GM12874 (cell line): ENCODE data around the gene TMEM144.

Experiments
- TF ChIP-seq, protein P1 (sequence below): IDR thresholded peaks from 2 replicates; pipeline ENCODE4 v1.5.1; 2011; ENCODE audit warnings: low read depth, mild to moderate bottlenecking, control low read depth, low read length, moderate library complexity; ENCODE audit not compliant: insufficient read depth

TMEM144 gene

DNA sequence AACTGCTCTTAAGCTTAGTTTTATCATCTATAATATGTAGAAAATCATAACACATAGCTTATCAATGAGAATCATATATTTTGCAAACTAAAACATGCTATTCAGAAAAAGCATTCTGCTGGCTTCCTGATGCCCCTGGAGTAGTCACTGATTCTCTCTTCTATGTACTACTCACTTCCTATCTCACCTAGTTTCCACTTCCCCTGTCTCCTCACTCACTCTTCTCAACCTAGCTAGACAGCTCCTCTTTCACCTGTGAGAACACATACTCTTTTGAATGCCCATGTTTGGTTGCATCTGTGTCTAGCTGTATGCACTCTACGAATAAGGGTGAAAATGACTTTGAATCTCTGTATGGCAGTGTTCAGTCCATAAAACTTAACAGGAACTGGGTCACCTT, 9.3 kb downstream of the TMEM144 start:
- TF ChIP-seq, protein P1, sequence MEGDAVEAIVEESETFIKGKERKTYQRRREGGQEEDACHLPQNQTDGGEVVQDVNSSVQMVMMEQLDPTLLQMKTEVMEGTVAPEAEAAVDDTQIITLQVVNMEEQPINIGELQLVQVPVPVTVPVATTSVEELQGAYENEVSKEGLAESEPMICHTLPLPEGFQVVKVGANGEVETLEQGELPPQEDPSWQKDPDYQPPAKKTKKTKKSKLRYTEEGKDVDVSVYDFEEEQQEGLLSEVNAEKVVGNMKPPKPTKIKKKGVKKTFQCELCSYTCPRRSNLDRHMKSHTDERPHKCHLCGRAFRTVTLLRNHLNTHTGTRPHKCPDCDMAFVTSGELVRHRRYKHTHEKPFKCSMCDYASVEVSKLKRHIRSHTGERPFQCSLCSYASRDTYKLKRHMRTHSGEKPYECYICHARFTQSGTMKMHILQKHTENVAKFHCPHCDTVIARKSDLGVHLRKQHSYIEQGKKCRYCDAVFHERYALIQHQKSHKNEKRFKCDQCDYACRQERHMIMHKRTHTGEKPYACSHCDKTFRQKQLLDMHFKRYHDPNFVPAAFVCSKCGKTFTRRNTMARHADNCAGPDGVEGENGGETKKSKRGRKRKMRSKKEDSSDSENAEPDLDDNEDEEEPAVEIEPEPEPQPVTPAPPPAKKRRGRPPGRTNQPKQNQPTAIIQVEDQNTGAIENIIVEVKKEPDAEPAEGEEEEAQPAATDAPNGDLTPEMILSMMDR = no peak

DNA sequence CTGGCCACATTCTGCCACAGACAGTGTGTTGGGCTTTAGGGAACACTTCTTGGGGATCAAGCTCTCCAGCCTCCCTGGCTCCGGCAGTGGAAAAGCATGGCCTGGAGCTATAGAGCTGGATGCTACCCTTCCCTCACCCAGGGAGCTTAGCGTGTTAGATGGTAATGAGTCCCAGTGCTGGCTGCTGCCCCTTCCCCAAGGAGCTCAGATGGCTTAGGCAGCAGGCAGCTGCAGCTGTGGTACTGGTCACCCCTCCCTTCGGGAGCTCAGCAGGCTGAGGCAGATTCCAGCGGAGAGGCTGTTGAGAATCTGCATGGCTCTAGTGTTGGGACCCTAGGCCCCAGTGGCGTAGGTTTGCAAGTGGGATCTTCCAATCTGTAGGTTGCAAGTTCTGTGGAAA, 19.5 kb downstream of the TMEM144 start:
- TF ChIP-seq, protein P1 = no peak

- TF ChIP-seq, protein P1 = no peak
Measured at GRCh38 chr4:158234671-158235070, 24.4 kb downstream of the TMEM144 start.

DNA sequence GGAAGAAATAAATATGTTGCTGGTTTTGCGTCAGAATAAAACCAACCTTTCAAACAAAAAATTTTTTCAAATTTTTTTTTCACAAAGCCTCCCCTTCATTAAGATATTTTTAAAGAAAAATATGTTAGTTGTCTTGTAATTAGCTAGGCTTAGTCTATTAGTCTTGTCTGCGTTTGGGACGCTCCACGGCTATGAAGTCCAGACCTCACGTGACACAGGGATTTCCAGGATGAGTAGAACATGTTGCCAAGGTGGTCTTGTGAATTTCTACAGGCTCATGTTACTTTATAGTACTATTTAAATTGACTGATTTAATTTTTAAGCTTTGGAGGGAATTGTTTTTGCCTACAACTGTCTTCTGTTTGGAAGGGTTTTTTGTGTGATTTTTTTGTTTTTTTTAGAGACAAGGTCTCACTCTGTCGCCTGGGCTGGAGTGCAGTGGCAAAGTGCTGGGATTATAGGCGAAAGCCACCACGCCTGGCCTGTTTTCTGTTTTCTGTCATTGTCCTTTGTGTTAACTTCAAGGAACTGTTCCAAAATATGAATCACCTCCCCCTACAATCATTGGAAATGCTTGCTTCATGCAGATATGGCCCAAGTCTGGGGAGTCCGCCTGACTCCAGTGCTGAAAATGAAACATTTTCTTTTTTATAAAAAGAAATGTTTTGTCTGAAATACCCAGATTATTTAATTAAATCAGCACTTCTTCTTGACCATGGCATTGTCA, 26.2 kb downstream of the TMEM144 start:
- TF ChIP-seq, protein P1 = no peak

- TF ChIP-seq, protein P1 = no peak
Measured at GRCh38 chr4:158238575-158238974, 28.3 kb downstream of the TMEM144 start.

DNA sequence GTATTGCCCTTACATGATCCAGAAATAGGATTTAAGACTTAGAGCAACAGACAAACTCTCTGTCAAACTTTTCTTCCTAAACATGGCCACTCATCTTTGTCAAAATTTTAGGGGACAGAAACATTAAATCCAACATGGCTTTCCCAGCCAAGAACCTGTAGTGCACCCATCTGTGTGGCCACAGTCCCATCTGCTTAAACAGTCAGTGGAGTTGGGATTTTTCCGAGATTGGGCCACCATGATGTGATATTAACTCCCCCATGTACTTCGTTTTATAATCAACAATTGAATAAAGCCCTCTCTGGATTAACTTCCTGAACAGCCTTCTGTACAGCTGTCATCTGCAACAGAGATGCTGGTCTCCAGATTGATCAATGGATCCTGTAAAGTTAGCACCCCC, 28.9 kb downstream of the TMEM144 start:
- TF ChIP-seq, protein P1 = no peak

GRCh38 chr4:158243071-158243470, 32.8 kb downstream of the TMEM144 start:
- TF ChIP-seq, protein P1 = no peak
